ENCODE data around the gene LINGO3.

- no peak for TF ChIP-seq ZNF274 (IDR thresholded peaks at IDR 0.05; ENCODE audit: low read depth, low read length)
- TF ChIP-seq SUZ12 (IDR thresholded peaks at IDR 0.05; ENCODE audit: extremely low read depth, insufficient read depth, insufficient read length): no peak
- TF ChIP-seq YY1 (IDR thresholded peaks at IDR 0.05; ENCODE audit: insufficient read depth, insufficient read length): no peak
Measured at GRCh38 chr19:2283835-2284507, 24.0 kb downstream of the LINGO3 start.

Measured in NT2/D1 (cell line).